Kidney epithelial cell (primary cell): ENCODE data around the gene DLG5. TPM values are rescaled to one million over a fixed set of nuclear protein-coding genes. Genes with fewer than 3 reads are reported as not detected.

Experiments
- DNase-seq: peaks from one replicate; pipeline ENCODE4 v3.0.0-alpha.2; 2010; ENCODE audit warnings: low read depth
- H3K27me3 ChIP-seq: 2 replicates; pipeline ENCODE4 v1.6.0; 2011; ENCODE audit warnings: low read length; ENCODE audit not compliant: control insufficient read depth, insufficient read depth
- H3K36me3 ChIP-seq: 2 replicates; pipeline ENCODE4 v1.5.1; 2011; ENCODE audit warnings: low read length; ENCODE audit not compliant: control insufficient read depth, insufficient read depth
- H3K4me3 ChIP-seq: 2 replicates; pipeline ENCODE4 v1.5.1; 2011; ENCODE audit warnings: low read depth, mild to moderate bottlenecking, control low read depth, low read length
- CTCF ChIP-seq: IDR thresholded peaks from 2 replicates; pipeline ENCODE4 v1.5.1; 2011; ENCODE audit warnings: mild to moderate bottlenecking, moderate library complexity, low read length, control low read depth, inconsistent platforms; ENCODE audit not compliant: insufficient read depth, poor library complexity, severe bottlenecking
- total RNA-seq: library from RNA; depleted of rRNA; stranded (reverse); fragments of >200 nt; gene quantifications from 2 replicates; pipeline ENCODE4 v1.2.3, GENCODE V29; 2015

The DLG5 gene
- total RNA-seq, 1 donor from 2014 or later: 35.9 TPM

DNA sequence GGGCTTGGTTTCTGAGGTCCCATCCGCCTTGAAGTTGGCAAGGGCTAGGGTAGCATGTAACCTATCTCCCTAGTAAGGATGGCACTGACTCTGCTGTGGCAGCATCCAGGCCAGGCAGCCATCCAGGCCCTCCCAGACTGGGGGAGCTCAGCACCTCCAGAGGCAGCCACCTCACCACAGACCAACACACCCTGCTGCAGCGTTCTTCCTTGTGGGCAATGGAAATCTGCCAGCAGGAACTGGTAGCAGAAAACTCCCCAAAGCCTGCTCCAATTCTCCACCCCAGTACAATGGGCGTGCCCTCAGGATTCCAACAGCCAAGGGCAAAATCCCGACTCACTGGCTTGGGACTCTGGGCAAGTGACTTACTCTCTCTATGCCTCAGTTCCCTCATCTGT, 27.5 kb downstream of the DLG5 start:
- no peak for TF ChIP-seq CTCF
- no peaks in the 10 kb centered on the region for H3K36me3 ChIP-seq
- H3K27me3 ChIP-seq: no peaks in the 10 kb centered on the region
- H3K4me3 ChIP-seq: no peak overlapping the region
- DNase-seq: peak; percentile 44

DNA sequence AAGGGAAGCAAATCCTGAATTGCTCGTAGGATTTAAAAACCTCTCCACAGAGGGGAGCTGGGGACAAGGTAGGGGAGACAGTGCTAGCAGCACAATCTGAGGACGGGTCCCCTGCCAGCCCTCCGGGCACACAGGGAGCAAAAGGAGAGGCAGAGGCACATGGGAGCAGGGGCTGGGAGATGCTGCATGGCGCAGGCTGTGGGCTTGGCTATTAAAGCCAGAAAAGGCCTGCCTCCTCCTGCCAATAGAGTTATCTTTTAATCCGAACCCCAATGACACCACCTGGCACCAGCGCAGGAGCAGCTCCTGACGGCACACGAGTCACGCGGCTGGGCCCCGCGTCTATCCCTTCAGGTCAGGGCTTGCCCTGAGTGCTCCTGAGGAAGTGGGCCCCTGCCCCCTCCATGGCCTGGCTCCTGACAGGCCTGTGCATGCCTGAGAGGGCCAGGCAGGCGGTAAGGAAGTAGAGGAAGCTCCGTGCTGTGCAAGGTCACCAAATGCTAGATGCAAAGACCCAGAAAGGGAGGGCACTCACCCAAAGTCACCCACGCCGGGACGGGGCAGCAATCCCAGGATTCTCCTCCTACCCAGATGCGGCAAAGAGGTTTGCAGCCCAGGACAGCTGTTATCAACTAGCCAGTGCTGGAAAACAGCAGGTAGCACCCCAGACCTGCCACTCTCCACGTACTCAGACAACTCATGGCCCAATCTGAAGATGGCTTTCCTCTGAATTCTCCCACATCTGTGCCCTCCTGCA, 28.1 kb downstream of the DLG5 start:
- Histone ChIP-seq H3K4me3 (no peak overlapping the region), H3K27me3 (no peaks in the 10 kb centered on the region), H3K36me3 (no peaks in the 10 kb centered on the region)
- no peak for TF ChIP-seq CTCF
- DNase-seq: no peak

DNA sequence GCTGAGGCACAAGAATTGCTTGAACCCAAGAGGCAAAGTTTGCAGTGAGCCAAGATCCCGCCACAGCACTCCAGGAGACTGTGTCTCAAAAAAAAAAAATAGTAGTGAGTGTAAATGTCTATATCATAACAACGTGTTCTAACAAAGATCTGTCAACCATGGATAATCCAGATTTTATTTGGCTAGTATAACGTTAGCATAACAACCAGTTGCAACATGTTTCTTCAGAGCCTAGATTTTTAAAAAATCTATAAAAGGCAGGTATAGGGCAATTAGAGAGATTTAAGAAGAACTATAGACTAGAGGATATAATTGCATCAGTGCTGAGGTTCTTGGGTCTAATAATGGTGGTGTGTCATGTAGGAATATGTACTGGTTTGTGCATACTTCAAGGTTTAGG, 30.5 kb downstream of the DLG5 start:
- Histone ChIP-seq H3K36me3 (no peaks in the 10 kb centered on the region), H3K4me3 (no peak overlapping the region), H3K27me3 (no peaks in the 10 kb centered on the region)
- no peak for TF ChIP-seq CTCF
- no peak for DNase-seq

GRCh38 chr10:77894058-77894457, 32.5 kb downstream of the DLG5 start:
- Histone ChIP-seq H3K27me3 (no peaks in the 10 kb centered on the region), H3K4me3 (no peak overlapping the region), H3K36me3 (no peaks in the 10 kb centered on the region)
- no peak for TF ChIP-seq CTCF
- no peak for DNase-seq

DNA sequence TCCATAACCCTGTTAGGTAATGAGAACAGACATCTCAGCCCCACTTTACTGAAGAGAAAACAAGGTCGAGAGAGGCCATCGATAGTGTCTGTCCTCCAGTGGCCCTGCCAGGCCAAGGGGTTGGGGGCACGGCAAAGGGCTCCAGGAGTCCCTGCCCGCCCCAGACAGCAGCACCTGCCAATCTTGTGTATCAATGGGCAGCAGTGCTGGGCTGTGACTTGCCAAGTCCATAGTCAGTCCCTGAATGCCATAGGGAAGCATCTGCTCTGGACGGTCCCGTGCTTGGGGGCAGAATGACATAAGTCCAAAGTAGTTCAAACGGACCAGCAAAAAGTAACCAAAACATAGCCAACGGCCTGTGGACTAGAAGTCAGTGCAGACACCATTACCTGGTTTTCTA, 33.2 kb downstream of the DLG5 start:
- DNase-seq: no peak
- no peak overlapping the region for H3K4me3 ChIP-seq
- no peak for TF ChIP-seq CTCF
- H3K27me3 ChIP-seq: no peaks in the 10 kb centered on the region
- H3K36me3 ChIP-seq: no peaks in the 10 kb centered on the region

- Histone ChIP-seq H3K4me3 (no peak overlapping the region), H3K36me3 (no peaks in the 10 kb centered on the region), H3K27me3 (no peaks in the 10 kb centered on the region)
- DNase-seq: no peak
- no peak for TF ChIP-seq CTCF
Measured at GRCh38 chr10:77892761-77893160, 33.8 kb downstream of the DLG5 start.
